Right hindlimb (tissue), 1 donor: Measurements from ENCODE around the gene ZIC3.

Source experiments
- DNase-seq: peaks from one replicate; pipeline ENCODE4 v3.0.0-alpha.2; 2018

ZIC3 gene

GRCh38 chrX:137574102-137574783 lies 8.3 kb downstream of the ZIC3 start:
- DNase-seq: peak; percentile 27

- no peak for DNase-seq
Measured at GRCh38 chrX:137574784-137575293, 8.9 kb downstream of the ZIC3 start.

- DNase-seq: no peak
Measured at GRCh38 chrX:137575596-137576255, 9.8 kb downstream of the ZIC3 start.

GRCh38 chrX:137587151-137587550 lies 21.2 kb downstream of the ZIC3 start:
- no peak for DNase-seq

GRCh38 chrX:137600769-137601168 lies 34.8 kb downstream of the ZIC3 start:
- no peak for DNase-seq
